GM10266 (cell line): Measurements from ENCODE around the gene INHBC.
"Not testable (repeated sequence)": the region's sequence is repeated elsewhere in the genome, so short reads cannot be mapped to it uniquely, and the experiment has no call there.

Experiments used
- DNase-seq: peaks from one replicate; pipeline ENCODE4 v3.0.0; 2012; ENCODE audit errors: extremely low spot score
- CTCF ChIP-seq: IDR thresholded peaks from 2 replicates; pipeline ENCODE4 v1.5.1; 2012; ENCODE audit warnings: mild to moderate bottlenecking, low read depth; ENCODE audit not compliant: control insufficient read depth, insufficient read depth; ENCODE audit errors: missing control alignments

The INHBC gene

DNA sequence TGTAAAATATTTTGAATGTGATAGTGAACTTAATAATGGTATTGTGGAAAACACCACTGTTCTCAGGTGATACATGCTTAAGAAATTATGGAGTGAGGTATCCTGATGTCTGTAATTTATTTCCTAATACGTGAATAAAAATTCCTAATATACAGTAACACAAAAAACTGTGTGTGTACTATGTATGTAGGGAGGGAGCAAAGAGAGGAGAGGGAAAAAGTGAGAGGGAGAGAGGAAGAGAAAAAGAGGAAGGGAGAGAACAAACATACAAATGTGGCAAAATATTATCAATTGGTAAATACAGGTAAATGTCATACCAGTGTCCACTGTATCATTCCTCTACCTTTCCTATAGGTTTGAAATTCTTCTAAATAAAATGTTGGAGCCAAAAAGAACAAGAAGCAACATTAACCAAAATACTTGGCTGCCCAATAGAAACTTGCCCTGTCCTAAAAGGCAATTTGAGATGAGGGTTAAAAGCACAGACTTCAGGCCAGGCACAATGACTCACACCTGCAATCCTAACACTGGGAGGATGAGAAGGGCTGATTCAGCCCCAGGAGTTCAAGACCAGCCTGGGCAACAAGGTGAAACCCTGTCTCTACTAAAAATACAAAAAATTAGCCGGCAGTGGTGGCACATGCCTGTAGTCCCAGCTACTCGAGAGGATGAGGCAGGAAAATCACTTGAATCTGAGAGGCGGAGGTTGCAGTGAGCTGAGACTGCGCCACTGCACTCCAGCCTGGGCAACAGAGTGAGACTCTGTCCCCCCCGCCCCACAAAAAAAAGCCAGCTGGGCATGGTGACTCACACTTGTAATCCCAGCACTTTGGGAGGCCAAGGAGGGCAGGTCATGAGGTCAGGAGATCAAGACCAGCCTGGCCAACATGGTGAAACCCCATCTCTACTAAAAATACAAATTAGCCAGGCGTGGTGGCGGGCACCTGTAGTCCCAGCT is 18.3 kb upstream of the INHBC start:
- DNase-seq = no peak
- TF ChIP-seq CTCF = no peak

DNA sequence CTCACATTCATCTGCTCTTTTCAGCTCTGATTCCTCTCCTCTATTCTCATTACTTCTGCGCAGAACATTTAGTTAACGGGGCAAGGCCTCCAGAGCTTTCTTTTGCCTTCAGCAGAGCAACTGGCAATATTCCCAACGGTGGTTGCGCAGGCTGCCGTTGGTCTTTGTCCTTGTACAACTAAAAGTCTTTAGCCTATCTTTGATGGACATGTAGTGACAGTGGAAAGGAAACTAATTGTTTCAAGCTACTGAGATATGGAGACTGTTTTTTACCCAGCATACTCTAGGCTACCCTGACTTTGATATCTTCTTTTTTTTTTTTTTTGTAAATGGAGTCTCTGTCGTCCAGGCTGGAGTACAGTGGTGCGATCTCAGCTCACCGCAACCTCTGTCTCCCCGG is 16.3 kb upstream of the INHBC start:
- TF ChIP-seq CTCF = no peak

GRCh38 chr12:57419495-57419894 is 15.1 kb upstream of the INHBC start:
- no peak for DNase-seq
- no peak for TF ChIP-seq CTCF

More for the DNA sequence above, 16.3 kb upstream of the INHBC start:
- no peak for DNase-seq

DNA sequence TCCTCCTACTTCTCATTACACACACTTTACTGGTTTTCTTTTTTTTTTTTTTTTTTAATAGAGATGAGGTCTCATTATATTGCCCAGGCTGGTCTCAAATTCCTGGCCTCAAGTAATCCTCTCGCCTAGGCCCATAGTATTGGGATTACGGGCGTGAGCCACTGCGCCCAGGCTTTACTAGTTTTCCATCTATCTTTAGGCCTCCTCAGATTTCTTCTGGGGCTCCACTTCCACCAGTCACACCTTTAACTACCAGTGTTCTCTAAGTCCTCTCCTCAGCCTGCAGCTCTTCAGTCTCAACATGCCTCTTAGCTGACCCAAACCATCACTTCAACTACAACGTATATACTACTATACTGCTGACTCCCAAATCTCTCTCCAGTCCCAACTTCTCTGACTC is 14.1 kb upstream of the INHBC start:
- no peak for DNase-seq
- no peak for TF ChIP-seq CTCF

- DNase-seq = not testable (repeated sequence)
Observed at GRCh38 chr12:57426948-57427347, 7.6 kb upstream of the INHBC start.

DNA sequence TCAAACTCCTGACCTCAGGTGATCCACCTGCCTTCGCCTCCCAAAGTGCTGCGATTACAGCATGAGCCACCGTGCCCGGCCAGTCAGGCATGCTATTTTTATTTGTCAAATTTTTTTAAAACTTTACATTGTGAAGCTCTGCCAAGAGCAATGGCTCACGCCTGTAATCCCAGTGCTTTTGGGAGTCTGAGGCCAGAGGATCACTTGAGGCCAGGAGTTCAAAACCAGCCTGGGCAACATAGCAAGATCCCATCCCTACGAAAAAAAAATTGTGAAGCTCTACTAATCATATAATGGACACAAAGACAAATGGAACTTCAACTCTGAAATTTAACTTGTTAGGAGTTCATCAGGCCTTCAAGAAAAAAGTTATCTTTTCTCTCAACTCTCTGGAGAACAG is 5.6 kb upstream of the INHBC start:
- TF ChIP-seq CTCF = no peak
- DNase-seq = no peak

DNA sequence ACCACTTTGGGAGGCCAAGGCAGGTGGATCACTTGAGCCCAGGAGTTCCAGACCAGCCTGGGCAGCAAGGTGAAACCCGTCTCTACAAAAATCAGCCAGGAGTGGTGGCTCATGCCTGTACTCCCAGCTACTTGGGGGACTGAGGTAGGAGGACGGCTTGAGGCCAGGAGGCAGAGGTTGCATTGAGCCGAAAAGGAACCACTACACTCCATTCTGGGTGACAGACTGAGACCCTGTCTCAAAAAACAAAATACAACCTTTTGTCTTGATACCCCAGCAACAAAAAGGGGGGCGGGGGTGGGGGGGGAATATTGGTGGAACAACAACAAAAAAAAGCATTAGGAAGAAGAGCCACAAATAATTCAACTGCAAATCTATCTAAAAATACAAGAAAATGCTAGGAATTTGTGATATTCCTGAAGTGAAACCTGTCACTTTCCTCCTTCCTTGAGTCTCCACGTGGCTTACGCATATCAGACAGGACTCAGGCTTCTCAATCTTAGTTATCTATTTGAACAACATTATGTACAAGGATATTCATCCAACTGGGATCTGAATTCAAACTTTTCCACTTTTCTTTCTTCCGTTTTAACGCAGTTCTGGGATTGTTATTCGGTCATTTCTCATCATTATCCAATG is 5.0 kb upstream of the INHBC start:
- no peak for DNase-seq
- no peak for TF ChIP-seq CTCF
